Endothelial cell of hepatic sinusoid (primary cell): ENCODE measurements around the gene ZNF784.

ENCODE experiments used
- in situ Hi-C: cut with HindIII; loops from 2 replicates; pipeline ENCODE4 v1.10.0; 2017; ENCODE audit warnings: low sequenced_read_pairs

The ZNF784 gene

DNA sequence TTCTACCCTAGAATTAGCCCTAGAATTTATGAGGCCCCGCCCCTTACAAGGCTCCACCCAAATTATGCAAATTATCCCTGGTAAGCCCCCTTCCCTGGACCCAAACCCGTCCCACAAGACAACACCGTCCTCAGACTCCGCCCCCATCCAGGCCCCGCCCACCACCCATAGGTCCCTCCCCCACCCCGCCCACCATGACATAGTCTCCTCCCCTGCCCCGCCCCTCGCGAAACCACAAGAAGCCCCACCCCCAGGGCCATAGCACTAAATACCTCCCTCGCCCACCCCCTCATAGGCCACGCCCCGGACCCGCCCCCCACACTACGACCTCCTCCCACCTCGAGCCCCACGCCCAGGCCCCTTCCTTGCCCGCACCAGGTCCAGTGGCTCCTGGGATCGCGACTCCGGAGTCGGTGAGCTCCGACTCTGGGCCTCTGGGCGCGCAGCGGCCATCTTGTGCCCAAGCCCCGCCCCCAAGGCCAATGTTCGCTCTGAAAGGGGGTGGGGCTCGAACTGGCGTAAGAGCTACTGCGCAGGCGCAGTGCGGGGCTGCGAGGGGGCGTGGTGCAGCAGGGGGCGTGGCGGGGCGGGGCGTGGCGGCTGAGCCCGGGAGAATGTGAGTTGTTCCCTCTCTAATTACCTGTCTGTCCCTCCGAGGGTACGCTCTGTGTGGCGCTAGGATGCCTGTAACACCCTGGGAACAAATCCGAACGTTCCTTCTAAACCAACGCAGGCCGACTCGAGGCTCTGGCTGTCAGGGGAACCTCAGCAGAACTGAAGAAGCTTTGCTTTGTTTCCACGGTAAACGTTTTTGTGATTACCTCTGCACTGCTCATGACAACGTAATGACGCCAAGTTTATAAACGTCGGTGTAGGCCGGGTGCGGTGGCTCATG is at the start of gene ZNF784:
TSS of gene ZNF784 (minus strand) at position 458 of the 895 bp plus-strand sequence. CDS start at position 453, 5 bp downstream.
- in situ Hi-C loops, result loop anchor here (5.0 kb wide), 3 partner anchors 112 to 407 kb away; no protein-coding TSS in a partner anchor

GRCh38 chr19:55673889-55674288 is 49.5 kb upstream of the ZNF784 start:
- in situ Hi-C loops, result no loop called here

GRCh38 chr19:55673465-55673864 is 49.1 kb upstream of the ZNF784 start:
- in situ Hi-C loops, result no loop called here

- in situ Hi-C loops, result no loop called here
Observed at GRCh38 chr19:55672418-55672817, 48.1 kb upstream of the ZNF784 start.

DNA sequence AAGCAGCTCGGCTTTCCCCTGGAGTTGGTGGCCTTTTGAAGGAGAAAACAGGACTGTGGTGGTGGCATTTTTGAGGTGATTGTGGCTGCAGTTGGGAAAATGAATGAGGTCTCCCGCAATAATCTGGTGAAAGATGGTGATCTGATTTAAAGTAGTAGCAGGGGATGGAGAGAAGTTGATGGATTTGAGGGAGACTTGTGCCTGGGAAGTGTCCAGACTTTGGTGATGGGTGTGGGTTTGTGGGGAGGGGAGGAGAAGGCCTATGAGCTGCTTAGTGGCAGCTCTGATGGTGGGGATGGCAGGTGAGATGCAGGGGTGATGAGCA is 46.6 kb upstream of the ZNF784 start:
- in situ Hi-C loops, result no loop called here

DNA sequence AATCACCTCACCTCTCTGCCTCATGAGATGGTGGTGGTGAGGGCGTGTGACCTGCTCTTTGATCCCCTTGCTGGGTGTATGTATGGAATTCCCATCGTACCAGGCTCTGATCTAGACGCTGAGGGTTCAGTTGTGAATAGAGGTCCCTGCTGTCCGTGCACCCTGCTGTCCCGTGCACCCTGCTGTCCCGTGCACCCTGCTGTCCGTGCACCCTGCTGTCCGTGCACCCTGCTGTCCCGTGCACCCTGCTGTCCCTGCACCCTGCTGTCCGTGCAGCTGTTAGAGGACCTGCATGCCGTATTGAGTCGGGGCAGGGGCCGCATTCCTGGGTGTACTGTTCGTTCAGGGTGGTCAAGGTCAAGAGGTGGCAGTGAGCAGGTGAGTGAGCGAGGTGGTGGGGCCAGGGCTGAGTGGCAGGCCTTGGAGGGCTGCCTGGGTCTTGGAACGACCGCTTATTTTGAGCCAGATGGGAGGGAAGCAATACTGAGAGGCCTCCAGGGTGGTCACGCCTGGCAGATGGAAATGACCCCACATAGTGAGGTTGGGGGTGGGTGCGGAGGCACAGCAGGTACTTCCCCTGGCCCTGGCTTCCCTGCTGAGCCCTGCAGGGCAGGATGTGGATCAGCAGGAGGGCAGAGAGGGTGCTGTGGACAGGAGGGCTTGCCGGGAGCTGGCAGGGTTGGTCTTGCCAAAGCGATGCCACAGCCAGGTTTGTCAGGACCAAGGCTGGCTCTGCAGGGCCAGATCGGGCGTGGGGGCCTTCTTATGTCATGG is 46.1 kb upstream of the ZNF784 start:
- in situ Hi-C loops, result no loop called here

- in situ Hi-C loops, result no loop called here
Observed at GRCh38 chr19:55669418-55670279, 45.3 kb upstream of the ZNF784 start.

- in situ Hi-C loops, result no loop called here
Observed at GRCh38 chr19:55668603-55669348, 44.4 kb upstream of the ZNF784 start.

DNA sequence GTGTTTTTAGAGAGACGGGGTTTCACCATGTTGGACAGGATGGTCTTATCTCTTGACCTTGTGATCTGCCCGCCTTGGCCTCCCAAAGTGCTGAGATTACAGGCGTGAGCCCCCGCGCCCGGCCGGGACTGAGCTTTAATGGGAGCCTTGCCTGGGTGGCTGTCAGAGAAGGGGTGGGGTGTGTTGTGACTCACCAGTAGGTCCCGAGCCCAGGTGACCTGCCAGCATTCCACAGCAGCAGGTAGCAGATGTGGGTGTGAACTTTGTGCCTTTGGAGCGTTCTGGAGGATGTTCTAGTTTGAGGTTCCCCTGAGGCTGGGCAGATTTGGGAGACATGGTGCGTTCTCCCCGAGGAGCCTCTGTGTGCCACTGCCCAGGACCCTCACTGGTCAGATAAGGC is 43.6 kb upstream of the ZNF784 start:
- in situ Hi-C loops, result no loop called here

GRCh38 chr19:55667511-55667910 is 43.1 kb upstream of the ZNF784 start:
- in situ Hi-C loops, result no loop called here

DNA sequence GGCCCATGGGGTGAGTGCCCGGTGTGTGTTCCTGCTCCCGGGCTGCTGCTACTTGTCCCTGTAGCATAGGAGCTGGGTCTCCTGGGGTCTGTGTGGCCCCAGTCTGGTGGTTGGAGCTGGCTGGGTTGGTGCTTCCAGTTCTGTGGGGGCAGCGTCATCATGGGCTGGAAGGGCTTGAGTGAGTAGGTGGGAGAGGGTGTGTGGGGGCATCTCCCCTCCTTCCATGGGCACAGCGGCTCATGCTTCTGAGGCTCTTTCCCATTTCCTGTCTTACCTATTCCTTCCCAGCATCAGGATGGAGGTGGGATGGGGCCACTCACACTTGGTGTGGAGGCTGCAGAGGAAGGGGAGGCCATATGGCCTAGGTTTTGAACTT is 42.6 kb upstream of the ZNF784 start:
- in situ Hi-C loops, result no loop called here

DNA sequence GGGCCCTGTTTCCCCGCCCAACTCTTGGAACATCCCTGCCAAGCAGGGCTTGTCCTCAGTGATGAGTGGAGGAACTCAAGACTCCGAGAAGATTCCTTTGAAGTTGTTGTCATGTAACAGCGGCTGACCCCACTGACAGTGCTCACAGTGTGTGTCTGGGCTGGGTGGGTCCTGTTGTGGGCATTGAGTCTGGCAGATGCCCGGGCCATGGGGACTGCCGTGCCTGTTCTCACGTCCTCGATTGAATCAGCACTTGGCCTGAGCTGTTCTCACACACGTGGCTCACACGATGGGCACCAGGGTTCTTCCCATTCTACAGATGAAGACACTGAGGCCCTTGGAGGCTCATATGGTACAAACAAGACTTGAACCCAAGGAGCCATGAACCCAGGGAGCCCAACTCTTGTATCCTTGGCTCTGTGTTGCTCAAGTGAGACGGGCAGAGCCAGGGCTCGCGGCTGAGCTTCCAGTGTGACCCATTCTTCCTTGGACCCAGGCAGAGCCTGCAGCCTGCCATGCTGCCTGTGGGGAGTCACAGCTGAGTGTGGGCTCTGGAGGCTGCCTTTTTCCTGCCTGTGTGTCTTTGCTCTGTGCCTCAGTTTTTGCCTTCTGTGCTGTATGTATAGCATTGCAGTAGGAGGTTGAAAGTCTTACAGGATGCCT is 42.1 kb upstream of the ZNF784 start:
- in situ Hi-C loops, result no loop called here

GRCh38 chr19:55663846-55664536 is 39.6 kb upstream of the ZNF784 start:
- in situ Hi-C loops, result no loop called here

DNA sequence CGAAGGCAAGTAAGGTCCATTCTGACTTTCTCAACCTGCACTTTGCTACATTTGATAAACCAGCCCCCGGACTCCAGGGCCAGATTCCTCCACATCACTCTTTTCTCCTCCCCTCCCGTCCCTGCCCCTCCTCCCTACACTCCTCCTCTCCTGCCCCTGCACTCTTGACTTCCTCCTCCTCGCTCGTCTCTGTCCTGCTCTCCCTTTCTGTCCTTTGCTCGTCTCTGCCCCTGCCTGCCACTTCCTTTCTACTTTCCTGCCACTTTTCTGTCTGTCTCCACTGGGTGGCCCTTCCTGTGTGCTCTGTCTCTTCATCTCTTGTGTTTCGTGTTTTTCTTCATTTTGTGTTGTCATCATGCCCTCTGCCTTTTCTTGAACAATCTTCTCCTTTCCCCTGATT is 37.5 kb upstream of the ZNF784 start:
- in situ Hi-C loops, result no loop called here

- in situ Hi-C loops, result no loop called here
Observed at GRCh38 chr19:55660991-55661390, 36.6 kb upstream of the ZNF784 start.

DNA sequence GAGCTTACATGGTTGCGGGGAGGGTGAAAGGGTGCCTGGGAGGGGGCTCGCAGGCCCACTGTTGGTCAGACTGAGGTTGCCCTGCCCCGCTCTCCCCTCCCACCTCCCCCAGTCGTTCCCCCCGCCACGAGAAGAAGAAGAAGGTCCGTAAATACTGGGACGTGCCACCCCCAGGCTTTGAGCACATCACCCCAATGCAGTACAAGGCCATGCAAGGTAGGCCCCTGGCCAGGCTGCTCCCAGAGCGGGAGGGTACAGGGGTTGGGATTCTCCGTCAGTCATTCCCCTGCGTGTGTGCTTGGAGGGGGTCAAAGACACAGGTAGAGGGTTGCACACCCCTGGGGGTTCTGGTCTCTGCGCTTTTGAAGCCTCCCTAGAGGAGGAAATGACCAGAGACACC is 36.0 kb upstream of the ZNF784 start:
- in situ Hi-C loops, result no loop called here

GRCh38 chr19:55659822-55660221 is 35.5 kb upstream of the ZNF784 start:
- in situ Hi-C loops, result no loop called here

- in situ Hi-C loops, result no loop called here
Observed at GRCh38 chr19:55658846-55659459, 34.6 kb upstream of the ZNF784 start.
